Measurements from ENCODE around the gene RDM1.

The RDM1 gene

GRCh38 chr17:35931794-35932425 is 1.3 kb upstream of the RDM1 start:
- DNase-seq = no peak

- DNase-seq = no peak
These were observed 2.9 kb downstream of the RDM1 start for GRCh38 chr17:35927714-35928113.

DNA sequence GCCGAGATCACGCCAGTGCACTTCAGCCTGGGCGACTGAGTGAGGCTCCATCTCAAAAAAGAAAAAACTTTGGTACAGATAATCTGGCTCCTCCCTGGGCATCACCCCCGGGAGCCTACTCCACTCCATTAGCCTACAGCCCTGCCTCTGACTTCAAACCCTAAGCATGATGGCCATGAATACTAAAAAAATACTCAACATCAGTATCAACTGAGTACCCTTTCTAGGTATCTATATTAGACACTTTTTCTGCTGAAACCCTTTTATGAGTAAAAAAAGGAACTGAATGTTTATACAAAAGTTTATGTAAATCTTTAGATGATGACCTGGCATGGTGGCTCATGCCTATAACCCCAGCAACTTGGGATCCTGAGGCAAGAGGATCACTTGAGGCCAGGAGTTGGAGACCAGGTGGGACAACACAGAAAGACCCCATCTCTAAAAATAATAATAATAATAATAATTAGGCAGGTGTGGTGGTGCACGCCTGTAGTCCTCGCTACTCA is 6.9 kb downstream of the RDM1 start:
- DNase-seq = no peak

- DNase-seq = no peak
These were observed 10.3 kb downstream of the RDM1 start for GRCh38 chr17:35920229-35920628.

DNA sequence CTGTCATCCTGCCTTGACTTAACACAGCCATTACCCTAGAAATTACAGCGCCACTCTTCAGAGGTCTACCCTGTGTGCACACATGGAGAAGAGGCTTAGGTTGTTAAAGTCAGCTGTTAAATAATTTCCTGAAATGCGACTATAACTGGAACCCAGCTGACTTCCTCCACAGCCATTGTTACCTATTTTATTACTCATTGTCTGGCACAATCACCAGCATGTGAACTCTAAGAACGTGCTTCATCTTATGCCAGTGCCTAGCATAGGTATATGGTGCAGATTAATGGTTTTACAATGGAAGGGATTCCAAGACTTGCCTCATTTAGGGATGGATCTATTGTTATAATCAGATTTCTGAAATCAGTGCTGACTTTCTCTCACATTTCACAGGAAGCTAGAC is 11.9 kb downstream of the RDM1 start:
- DNase-seq = no peak

DNA sequence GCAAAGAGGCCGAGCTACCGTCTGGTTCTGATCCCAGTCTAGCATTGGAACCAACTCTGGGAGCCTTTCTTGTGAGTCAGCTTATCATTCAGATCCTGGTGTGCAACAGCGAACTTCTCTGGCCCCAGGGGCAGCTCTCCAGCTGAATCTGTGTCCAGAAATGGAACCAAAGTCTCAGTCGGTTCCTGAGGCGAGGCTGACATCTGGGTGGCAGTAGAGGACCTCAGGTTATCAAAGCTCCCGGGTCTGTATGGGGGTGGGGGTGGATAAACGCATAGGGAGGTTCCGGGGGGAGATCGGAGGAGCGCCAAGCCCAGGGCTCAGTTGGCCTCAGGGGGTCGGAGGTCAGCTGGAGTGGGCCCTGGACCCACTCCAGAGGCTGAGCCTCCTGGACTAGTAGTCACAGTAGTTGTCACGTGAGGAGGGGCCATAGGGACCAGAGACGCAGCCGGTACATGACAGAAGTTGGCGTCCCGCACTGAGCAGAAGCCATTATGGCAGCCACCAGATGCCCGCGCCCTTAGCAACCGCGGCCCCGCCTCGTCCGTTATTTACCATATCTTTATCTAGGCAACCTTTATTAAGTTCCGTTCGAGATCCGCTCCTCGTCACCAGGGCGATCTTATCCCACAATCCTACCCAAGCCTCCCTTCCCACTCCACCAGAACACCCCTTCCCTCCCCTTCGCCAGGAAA is 12.9 kb downstream of the RDM1 start:
- DNase-seq = no peak

DNA sequence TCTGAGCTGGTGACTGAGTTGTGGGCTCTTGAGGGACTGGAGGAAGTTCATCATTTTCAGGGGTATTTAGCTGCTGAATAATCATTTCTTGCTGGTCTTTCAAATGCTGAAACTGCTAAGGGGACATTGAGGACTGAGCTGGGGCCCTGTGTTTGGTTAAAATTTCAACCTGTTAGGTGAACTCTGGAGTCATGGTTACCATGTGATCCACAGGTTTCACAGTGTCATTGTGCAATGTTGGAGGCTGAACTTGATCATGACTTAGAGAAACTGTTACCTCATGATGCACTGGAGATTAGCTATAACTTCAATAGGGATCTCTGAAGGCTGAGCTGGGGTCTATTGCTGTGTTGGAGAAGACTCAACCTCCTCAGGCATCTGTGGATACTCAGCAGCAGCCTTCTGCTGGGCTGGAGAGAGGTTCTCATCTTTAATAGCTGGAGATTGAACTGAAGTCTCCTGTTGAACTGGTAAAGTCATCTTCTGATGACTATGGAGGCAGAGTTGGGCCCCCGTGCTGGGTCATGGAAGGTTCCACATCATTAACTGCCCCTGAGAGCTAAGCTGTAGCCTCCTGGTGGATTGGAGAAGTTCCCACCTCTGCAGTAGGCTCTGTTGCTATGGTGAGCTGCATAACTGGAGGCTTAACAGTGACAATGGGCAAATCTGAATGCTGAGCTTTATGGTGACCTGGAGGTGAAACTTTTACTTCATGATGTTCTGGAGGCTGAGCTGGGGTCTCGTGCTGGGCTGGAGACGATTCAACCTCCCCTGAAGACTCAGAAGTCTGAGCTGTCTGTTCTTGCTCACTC is 15.2 kb downstream of the RDM1 start:
- no peak for DNase-seq

DNA sequence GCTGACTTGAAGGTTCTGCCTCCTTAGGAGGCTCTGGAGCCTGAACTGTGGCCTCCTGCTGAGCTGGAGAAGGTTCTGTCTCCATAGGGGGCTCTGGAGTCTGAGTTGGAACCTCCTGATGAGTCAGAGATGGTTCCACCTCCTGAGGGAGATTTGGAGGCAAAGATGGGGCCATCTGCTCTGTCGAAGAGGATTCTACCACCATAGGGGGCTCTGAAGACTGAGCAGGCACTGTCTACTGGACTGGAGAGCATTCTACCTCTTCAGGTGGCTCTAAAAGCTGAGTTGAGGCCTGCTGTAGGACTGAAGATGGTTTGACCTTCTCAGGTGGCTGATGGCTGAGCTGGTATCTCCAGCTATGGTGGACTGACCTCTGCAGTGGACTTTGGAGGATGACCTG is 16.2 kb downstream of the RDM1 start:
- DNase-seq = no peak

DNA sequence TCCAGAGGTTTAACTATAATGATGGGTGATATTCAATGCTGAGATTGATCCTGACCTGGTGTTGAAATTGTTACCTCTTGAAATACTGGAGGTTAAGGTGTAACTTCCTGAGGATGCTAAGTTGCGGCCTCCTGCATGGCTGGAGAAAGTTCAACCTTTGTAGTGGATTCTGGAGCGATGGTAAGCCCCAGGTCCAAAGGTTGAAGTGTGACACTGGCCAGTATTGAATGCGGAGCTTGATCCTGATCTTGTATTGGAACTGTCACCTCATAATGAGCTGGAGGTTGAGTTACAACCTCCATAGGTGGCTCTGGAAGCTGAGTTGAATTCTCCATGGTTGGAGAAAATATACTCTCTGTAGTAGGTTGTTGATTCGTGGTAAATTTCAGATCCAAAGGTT is 17.0 kb downstream of the RDM1 start:
- no peak for DNase-seq

- no peak for DNase-seq
These were observed 17.6 kb downstream of the RDM1 start for GRCh38 chr17:35912942-35913341.

DNA sequence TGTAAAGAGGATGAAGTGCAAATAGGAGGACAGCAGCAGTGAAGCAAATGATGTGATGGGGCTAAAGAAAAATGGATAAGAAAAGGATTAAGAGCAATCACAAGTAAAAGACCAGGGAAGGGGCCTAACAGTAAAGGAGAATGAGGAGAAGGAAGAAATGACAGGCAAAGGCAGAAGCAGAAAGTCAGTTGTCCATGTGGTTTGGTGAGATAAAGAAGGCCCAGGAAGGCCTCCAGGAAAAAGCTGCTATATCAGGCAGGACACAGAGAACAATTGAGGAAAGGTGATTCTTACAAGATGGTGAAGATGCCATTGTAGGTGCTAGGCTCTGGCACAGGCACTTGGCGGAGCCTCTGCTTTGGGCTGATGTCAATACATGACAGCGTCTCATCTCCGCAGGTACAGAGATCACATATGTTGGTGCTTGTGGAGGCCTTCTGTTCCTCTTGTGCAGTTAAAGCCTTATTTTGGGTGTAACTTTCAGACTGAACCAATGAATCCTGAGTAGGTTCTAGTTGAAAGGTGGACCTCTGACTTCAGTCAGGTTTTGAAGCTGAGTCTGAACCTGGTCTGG is 18.1 kb downstream of the RDM1 start:
- DNase-seq = no peak

GRCh38 chr17:35909408-35909807 is 21.2 kb downstream of the RDM1 start:
- DNase-seq = no peak

DNA sequence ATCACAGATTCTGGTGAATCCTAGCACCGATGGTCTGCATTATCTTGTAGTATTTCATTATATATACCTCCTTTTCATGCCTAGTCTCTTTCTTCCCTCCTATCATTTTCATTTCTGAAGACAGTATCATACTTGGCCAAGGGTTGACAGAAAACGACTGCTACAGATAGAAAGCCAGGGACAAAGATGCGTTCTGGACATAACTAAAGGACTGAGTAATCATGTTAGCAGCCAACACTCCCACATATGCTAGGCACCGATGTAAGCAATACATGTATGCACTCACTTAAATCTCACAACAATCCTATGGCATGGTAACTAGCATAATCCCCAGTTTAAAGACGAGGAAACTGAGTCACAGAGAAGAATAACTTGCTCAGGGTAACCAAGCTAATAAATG is 22.9 kb downstream of the RDM1 start:
- DNase-seq = no peak

- no peak for DNase-seq
These were observed 23.5 kb downstream of the RDM1 start for GRCh38 chr17:35906926-35907637.

- no peak for DNase-seq
These were observed 24.2 kb downstream of the RDM1 start for GRCh38 chr17:35906191-35906925.

GRCh38 chr17:35903451-35903850 is 27.1 kb downstream of the RDM1 start:
- no peak for DNase-seq

GRCh38 chr17:35901631-35902175 is 28.9 kb downstream of the RDM1 start:
- DNase-seq = no peak

DNA sequence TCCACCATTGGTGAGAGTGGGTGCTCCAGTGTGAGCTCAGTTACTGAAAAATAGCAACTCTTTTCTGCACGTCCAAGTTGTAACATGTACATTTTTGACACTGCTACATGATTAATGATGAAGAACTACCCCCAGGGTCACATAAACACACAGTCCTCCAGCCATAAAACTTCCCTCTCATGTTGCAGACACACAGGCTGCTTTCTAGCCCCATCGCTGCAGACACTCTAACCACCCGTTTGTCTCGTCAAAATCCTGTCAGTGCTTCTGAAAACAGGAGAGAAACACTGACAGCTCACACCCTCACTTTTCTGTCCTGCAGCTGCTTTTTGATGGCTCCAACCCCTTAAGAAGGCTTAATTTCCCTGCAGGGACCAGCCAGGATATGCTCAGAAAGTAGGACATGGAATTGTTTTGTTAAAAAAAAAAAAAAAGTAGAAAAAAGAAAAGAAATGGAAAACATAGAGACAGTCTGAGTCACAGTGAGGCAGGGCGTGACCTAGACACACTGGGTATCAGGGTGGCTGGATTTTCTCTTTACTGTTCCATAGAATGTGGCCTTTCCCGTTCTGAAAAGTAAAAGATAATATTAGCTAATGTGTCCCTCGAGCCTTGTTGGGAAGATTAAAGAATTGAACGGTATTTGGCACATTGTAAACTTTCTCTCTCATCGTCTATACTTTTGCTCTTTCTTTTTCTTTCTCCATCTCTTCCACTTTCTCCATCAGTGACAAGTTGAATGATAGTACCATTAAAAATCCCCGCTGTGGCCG is 29.7 kb downstream of the RDM1 start:
- DNase-seq = no peak

DNA sequence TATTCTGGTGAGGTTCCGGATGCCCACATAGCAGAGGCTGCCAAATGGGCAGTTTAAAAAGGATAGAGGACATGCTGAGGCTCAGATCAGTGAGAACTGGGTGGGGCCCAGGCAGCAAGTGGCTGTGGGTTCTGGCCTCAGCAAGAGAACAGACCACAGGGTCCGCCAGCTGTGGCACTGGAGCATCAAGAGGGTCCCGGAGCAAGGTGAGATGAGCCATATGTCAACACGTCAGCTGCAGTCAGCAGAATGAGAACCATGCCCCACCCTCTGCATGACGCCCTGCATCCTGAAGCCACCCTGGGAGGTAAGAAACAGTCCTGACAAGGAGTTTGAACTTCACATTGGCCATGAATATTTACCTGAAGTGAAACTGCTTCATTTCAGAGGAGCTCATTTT is 30.3 kb downstream of the RDM1 start:
- DNase-seq = no peak

DNA sequence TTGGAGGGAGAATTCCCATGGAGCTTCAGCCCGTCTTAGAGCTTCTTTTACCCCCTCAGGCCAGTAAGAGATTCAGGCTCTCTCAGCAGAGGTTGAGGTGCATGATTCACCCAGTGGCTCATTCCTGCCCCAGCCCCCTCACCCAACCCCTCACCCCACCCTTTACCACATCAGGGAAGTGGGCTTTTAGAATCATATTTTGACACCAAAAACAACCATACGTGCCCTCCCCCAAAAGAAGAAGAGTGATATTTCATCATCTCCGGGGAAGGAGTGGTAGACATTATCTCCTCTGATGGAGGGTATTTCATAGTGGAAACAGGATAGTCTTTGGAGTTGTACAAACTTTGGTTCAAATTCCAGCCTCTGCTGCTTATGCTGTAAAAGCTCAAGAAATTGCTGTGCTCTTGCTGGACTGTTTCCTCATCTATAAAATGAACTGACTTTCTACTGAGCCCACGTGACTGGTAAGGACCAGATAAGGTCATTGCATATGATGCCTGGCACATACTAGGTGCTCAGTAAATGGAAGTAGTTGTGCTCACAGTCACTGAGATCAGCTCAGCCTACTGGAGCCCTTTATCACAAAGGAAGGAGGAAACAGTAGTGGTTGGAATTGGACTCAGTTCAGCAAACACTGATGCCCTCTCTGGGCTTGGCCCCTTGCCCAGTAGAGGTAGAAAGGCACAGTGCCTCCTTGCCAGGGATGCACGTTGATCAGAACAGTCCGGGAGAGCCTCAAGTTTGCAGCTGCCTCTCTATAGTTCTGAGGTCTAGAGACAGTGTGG is 32.1 kb downstream of the RDM1 start:
- DNase-seq = no peak

Data from T1000 (cell line).